HL-60/S4 treated with phorbol 12-myristate 13-acetate at 8.2 ng/mL for 4 days and 3 days (cell line): ENCODE data around the gene POLR2I.

Experiments used
- in situ Hi-C: fragments of 300-500 bp; cut with MboI; formaldehyde crosslinking; loops from 2 replicates; pipeline ENCODE4 v1.15.0; 2022; ENCODE audit warnings: low sequenced_read_pairs

POLR2I gene

GRCh38 chr19:36114721-36115452 is at the start of gene POLR2I:
POLR2I (minus strand) TSS chr19:36114875; CDS start chr19:36114856, 19 bp downstream.
- in situ Hi-C loops: no loop called here

- in situ Hi-C loops: no loop called here
Observed at GRCh38 chr19:36163813-36164212, 49.1 kb upstream of the POLR2I start.

GRCh38 chr19:36160821-36161596 is 46.3 kb upstream of the POLR2I start:
- in situ Hi-C loops: no loop called here

GRCh38 chr19:36153126-36153525 is 38.5 kb upstream of the POLR2I start:
- in situ Hi-C loops: no loop called here

- in situ Hi-C loops: no loop called here
Observed at GRCh38 chr19:36152352-36153091, 37.8 kb upstream of the POLR2I start, which contains the start of gene COX7A1. COX7A1 (minus strand) TSS chr19:36152447; CDS start chr19:36152407, 40 bp downstream.

GRCh38 chr19:36152019-36152351 is 37.3 kb upstream of the POLR2I start:
- in situ Hi-C loops: no loop called here

- in situ Hi-C loops: no loop called here
Observed at GRCh38 chr19:36151144-36152018, 36.7 kb upstream of the POLR2I start.

GRCh38 chr19:36150586-36150985 is 35.9 kb upstream of the POLR2I start:
- in situ Hi-C loops: no loop called here

- in situ Hi-C loops: no loop called here
Observed at GRCh38 chr19:36149673-36150406, 35.2 kb upstream of the POLR2I start.

- in situ Hi-C loops: no loop called here
Observed at GRCh38 chr19:36144624-36145023, 29.9 kb upstream of the POLR2I start.

GRCh38 chr19:36142496-36142895 is 27.8 kb upstream of the POLR2I start:
- in situ Hi-C loops: no loop called here

GRCh38 chr19:36142046-36142445 is 27.4 kb upstream of the POLR2I start:
- in situ Hi-C loops: no loop called here

- in situ Hi-C loops: no loop called here
Observed at GRCh38 chr19:36141039-36141927, 26.6 kb upstream of the POLR2I start.

- in situ Hi-C loops: no loop called here
Observed at GRCh38 chr19:36140304-36141038, 25.8 kb upstream of the POLR2I start.

- in situ Hi-C loops: no loop called here
Observed at GRCh38 chr19:36139473-36140303, 25.0 kb upstream of the POLR2I start, which contains the start of gene CAPNS1. CAPNS1 (plus strand) TSS chr19:36140066; CDS start chr19:36141012, 946 bp downstream.

GRCh38 chr19:36139120-36139472 is 24.4 kb upstream of the POLR2I start:
- in situ Hi-C loops: no loop called here

- in situ Hi-C loops: no loop called here
Observed at GRCh38 chr19:36136964-36137686, 22.4 kb upstream of the POLR2I start.
